BE2C (cell line): ENCODE results near the gene TTYH3.
A peak's percentile ranks its signal among the peaks of the same experiment; 100 is the strongest.

ENCODE experiments used
- DNase-seq: peaks from one replicate; pipeline ENCODE4 v3.0.0-alpha.2; 2020
- H3K27me3 ChIP-seq: fragments of 250-450 bp; sonication (Bioruptor Pico); 2 replicates; pipeline ENCODE4 v1.5.1; 2020; ENCODE audit warnings: mild to moderate bottlenecking
- H3K36me3 ChIP-seq: fragments of 250-450 bp; sonication (Bioruptor Pico); 2 replicates; pipeline ENCODE4 v1.5.1; 2020; ENCODE audit warnings: mild to moderate bottlenecking
- H3K4me1 ChIP-seq: fragments of 250-450 bp; sonication (Bioruptor Pico); 2 replicates; pipeline ENCODE4 v1.5.1; 2020
- H3K4me3 ChIP-seq: 2 replicates; pipeline ENCODE4 v1.5.1; 2011; ENCODE audit warnings: low read depth, low read length
- H3K9me3 ChIP-seq: fragments of 250-450 bp; sonication (Bioruptor Pico); 2 replicates; pipeline ENCODE4 v1.5.1; 2020
- TF ChIP-seq, protein P1 (sequence below): IDR thresholded peaks from 2 replicates; pipeline ENCODE4 v1.5.1; 2012; ENCODE audit warnings: mild to moderate bottlenecking, low read depth, low read length

The TTYH3 gene

GRCh38 chr7:2645274-2645868 is 13.6 kb downstream of the TTYH3 start:
- no peaks in the 10 kb centered on the region for H3K9me3 ChIP-seq
- H3K4me3 ChIP-seq = peak overlapping the region; percentile 14; the same call in 1 of the 2 replicates
- DNase-seq = peak; percentile 83
- peaks cover 26% of the 10 kb centered on the region for H3K36me3 ChIP-seq
- peaks cover 39% of the 10 kb centered on the region for H3K4me1 ChIP-seq
- H3K27me3 ChIP-seq = no peaks in the 10 kb centered on the region
- TF ChIP-seq, protein P1, sequence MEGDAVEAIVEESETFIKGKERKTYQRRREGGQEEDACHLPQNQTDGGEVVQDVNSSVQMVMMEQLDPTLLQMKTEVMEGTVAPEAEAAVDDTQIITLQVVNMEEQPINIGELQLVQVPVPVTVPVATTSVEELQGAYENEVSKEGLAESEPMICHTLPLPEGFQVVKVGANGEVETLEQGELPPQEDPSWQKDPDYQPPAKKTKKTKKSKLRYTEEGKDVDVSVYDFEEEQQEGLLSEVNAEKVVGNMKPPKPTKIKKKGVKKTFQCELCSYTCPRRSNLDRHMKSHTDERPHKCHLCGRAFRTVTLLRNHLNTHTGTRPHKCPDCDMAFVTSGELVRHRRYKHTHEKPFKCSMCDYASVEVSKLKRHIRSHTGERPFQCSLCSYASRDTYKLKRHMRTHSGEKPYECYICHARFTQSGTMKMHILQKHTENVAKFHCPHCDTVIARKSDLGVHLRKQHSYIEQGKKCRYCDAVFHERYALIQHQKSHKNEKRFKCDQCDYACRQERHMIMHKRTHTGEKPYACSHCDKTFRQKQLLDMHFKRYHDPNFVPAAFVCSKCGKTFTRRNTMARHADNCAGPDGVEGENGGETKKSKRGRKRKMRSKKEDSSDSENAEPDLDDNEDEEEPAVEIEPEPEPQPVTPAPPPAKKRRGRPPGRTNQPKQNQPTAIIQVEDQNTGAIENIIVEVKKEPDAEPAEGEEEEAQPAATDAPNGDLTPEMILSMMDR = no peak

DNA sequence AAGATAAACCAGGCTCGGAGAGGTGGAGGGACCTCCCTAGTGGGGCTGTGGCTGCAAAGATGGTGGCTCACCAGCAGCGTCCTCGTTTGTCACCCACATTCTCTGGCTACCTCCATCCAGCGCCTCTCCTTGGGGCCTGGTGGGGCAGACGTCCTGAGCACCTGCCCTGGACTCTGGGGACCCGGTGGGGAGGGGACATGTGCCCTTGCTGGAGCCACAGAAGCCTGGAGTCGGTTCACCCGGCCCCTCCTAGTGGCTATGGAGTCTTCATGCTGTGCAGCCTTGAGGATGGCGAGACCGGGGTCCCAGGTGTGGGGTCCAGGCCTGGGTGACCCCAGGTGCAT is 14.5 kb downstream of the TTYH3 start:
- no peaks in the 10 kb centered on the region for H3K9me3 ChIP-seq

DNA sequence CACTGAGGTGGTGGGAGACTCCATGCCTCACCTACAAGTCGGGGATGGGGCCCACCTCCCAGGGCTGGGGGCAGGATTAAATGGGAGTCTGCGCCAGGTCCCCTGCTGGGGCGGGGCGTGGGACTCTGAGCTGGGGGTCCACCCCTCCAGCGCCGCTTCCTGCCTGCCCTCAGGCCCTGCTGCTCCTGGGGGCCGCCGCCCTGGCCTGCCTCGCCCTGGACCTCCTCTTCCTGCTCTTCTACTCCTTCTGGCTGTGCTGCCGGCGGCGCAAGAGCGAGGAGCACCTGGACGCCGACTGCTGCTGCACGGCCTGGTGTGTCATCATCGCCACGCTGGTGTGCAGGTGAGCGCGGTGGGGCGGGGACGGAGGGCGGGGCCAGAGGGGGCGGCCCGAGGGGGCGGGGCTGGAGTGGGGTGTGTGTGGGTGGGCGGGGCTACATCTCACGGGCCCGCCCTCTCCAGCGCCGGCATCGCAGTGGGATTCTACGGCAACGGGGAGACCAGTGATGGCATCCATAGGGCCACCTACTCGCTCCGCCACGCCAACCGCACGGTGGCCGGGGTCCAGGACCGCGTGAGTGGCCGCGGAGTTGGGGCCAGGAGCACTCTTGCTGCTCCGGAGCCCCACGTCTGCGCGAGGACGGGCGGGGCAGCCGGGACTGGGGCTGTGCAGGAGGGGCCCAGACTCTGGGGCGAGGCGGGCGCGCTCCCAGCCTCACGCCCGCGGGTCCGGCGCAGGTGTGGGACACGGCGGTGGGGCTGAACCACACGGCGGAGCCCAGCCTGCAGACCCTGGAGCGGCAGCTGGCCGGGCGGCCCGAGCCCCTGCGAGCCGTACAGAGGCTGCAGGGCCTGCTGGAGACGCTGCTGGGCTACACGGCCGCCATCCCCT is 15.1 kb downstream of the TTYH3 start:
- Histone ChIP-seq H3K27me3 (no peaks in the 10 kb centered on the region), H3K4me1 (peaks cover 27% of the 10 kb centered on the region), H3K4me3 (no peak overlapping the region), H3K36me3 (peaks cover 32% of the 10 kb centered on the region), H3K9me3 (no peaks in the 10 kb centered on the region)
- TF ChIP-seq, protein P1 = no peak
- DNase-seq = no peak

More for the DNA sequence above, 14.5 kb downstream of the TTYH3 start:
- H3K27me3 ChIP-seq = no peaks in the 10 kb centered on the region
- H3K4me3 ChIP-seq = no peak overlapping the region
- TF ChIP-seq, protein P1 = no peak
- no peak for DNase-seq
- H3K4me1 ChIP-seq = peaks cover 32% of the 10 kb centered on the region
- peaks cover 26% of the 10 kb centered on the region for H3K36me3 ChIP-seq

DNA sequence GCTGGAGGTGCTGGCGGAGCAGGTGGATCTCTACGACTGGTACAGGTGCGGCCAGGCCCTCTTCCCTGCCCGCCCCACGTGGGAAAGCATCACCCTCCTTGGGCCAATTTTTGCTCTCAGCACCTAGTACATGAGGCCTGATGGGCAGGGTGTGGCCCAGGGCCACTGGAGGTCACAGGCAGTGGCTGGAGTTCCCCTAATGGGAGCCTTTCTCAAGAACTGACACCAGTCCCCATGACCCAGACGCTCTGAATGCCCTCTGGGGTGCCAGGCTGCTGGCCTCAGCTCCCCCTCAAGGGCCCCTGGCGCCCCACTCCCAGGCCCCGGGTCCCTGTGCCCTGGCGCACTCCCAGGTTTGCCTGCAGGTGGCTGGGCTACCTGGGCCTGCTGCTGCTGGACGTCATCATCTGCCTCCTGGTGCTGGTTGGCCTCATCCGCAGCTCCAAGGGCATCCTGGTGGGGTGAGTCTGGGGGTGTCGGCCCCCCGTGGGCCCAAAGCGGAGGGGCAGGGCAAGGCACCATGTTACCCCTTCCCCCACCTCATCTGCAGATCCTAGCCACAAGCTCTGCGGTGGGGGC is 15.9 kb downstream of the TTYH3 start:
- Histone ChIP-seq H3K4me1 (peaks cover 25% of the 10 kb centered on the region), H3K36me3 (peaks cover 34% of the 10 kb centered on the region), H3K4me3 (no peak overlapping the region)

GRCh38 chr7:2649139-2649838 is 17.5 kb downstream of the TTYH3 start:
- no peak for DNase-seq
- H3K36me3 ChIP-seq = peaks cover 34% of the 10 kb centered on the region
- TF ChIP-seq, protein P1 = no peak
- peaks cover 15% of the 10 kb centered on the region for H3K4me1 ChIP-seq
- no peaks in the 10 kb centered on the region for H3K27me3 ChIP-seq
- H3K4me3 ChIP-seq = no peak overlapping the region
- H3K9me3 ChIP-seq = no peaks in the 10 kb centered on the region

More for the DNA sequence above, 15.9 kb downstream of the TTYH3 start:
- H3K27me3 ChIP-seq = no peaks in the 10 kb centered on the region
- DNase-seq = no peak
- TF ChIP-seq, protein P1 = no peak
- H3K9me3 ChIP-seq = no peaks in the 10 kb centered on the region
